ENCODE data around the gene ADK. TPM values are rescaled to one million over a fixed set of nuclear protein-coding genes. Genes with fewer than 3 reads are reported as not detected.

The ADK gene
- total and polyA plus RNA-seq, 2 experiments from 2014 or later: 39.9 to 53.0 TPM

DNA sequence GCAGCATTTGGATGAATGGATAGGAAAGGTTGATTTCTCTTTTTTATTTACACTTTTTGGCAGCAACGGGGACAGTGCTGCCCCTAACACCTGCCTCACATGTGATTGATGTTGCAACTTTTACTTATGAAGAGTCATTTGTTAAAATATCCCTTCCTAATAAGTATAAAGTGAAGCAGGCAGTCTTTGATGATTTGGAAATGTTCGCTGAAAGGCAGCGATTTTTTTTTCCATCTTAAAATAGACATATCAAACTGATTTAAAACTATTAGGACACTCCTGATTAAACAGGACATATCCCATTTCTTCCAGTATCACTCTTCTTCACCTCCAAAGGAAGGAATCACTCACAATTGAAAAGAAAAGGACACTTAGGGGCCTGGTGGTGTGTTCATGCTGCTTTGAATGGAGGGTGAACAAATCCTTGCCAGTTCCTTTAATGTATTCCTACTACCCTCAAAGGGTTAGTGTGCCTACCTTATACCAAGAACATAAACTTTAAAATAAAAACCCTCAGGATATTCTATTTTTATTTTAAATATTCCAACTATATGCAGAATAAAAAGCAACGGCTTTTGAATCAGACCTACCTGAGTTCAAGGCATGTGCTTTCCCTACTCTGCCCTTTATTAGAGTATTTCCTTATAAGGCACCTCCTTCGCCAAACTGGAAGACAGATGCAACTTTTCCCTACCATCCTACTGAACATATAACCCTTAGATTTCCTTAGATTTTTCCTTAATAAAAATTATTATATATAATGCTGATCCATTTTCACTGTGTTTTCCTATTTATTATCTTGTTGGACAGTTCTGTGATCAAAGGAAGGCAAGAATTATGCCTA, 1.1 kb downstream of the ADK start (continued):
- TF ChIP-seq, protein P1, sequence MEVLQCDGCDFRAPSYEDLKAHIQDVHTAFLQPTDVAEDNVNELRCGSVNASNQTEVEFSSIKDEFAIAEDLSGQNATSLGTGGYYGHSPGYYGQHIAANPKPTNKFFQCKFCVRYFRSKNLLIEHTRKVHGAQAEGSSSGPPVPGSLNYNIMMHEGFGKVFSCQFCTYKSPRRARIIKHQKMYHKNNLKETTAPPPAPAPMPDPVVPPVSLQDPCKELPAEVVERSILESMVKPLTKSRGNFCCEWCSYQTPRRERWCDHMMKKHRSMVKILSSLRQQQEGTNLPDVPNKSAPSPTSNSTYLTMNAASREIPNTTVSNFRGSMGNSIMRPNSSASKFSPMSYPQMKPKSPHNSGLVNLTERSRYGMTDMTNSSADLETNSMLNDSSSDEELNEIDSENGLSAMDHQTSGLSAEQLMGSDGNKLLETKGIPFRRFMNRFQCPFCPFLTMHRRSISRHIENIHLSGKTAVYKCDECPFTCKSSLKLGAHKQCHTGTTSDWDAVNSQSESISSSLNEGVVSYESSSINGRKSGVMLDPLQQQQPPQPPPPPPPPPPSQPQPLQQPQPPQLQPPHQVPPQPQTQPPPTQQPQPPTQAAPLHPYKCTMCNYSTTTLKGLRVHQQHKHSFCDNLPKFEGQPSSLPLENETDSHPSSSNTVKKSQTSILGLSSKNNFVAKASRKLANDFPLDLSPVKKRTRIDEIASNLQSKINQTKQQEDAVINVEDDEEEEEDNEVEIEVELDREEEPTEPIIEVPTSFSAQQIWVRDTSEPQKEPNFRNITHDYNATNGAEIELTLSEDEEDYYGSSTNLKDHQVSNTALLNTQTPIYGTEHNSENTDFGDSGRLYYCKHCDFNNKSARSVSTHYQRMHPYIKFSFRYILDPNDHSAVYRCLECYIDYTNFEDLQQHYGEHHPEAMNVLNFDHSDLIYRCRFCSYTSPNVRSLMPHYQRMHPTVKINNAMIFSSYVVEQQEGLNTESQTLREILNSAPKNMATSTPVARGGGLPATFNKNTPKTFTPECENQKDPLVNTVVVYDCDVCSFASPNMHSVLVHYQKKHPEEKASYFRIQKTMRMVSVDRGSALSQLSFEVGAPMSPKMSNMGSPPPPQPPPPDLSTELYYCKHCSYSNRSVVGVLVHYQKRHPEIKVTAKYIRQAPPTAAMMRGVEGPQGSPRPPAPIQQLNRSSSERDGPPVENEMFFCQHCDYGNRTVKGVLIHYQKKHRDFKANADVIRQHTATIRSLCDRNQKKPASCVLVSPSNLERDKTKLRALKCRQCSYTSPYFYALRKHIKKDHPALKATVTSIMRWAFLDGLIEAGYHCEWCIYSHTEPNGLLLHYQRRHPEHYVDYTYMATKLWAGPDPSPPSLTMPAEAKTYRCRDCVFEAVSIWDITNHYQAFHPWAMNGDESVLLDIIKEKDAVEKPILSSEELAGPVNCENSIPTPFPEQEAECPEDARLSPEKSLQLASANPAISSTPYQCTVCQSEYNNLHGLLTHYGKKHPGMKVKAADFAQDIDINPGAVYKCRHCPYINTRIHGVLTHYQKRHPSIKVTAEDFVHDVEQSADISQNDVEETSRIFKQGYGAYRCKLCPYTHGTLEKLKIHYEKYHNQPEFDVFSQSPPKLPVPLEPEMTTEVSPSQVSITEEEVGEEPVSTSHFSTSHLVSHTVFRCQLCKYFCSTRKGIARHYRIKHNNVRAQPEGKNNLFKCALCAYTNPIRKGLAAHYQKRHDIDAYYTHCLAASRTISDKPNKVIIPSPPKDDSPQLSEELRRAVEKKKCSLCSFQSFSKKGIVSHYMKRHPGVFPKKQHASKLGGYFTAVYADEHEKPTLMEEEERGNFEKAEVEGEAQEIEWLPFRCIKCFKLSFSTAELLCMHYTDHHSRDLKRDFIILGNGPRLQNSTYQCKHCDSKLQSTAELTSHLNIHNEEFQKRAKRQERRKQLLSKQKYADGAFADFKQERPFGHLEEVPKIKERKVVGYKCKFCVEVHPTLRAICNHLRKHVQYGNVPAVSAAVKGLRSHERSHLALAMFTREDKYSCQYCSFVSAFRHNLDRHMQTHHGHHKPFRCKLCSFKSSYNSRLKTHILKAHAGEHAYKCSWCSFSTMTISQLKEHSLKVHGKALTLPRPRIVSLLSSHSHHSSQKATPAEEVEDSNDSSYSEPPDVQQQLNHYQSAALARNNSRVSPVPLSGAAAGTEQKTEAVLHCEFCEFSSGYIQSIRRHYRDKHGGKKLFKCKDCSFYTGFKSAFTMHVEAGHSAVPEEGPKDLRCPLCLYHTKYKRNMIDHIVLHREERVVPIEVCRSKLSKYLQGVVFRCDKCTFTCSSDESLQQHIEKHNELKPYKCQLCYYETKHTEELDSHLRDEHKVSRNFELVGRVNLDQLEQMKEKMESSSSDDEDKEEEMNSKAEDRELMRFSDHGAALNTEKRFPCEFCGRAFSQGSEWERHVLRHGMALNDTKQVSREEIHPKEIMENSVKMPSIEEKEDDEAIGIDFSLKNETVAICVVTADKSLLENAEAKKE (CRISPR knock-in tag; IDR thresholded peaks at IDR 0.05): no peak
- TF ChIP-seq JUNB (IDR thresholded peaks at IDR 0.05; ENCODE audit: unreplicated experiment) (no peak), CREB1 (CRISPR knock-in tag; IDR thresholded peaks at IDR 0.05; ENCODE audit: low read depth) (no peak), EZH2 (IDR thresholded peaks at IDR 0.05; ENCODE audit: low read depth, unreplicated experiment) (no peak), POLR2AphosphoS5 (IDR thresholded peaks at IDR 0.05; ENCODE audit: low read depth) (no peak)
- TF ChIP-seq, protein P2, sequence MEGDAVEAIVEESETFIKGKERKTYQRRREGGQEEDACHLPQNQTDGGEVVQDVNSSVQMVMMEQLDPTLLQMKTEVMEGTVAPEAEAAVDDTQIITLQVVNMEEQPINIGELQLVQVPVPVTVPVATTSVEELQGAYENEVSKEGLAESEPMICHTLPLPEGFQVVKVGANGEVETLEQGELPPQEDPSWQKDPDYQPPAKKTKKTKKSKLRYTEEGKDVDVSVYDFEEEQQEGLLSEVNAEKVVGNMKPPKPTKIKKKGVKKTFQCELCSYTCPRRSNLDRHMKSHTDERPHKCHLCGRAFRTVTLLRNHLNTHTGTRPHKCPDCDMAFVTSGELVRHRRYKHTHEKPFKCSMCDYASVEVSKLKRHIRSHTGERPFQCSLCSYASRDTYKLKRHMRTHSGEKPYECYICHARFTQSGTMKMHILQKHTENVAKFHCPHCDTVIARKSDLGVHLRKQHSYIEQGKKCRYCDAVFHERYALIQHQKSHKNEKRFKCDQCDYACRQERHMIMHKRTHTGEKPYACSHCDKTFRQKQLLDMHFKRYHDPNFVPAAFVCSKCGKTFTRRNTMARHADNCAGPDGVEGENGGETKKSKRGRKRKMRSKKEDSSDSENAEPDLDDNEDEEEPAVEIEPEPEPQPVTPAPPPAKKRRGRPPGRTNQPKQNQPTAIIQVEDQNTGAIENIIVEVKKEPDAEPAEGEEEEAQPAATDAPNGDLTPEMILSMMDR (conservative IDR thresholded peaks at IDR 0.05; ENCODE audit: low read depth in 2 of 2): no peak
